ENCODE data around the gene PLEKHG3.
A peak's percentile ranks its signal among the peaks of the same experiment; 100 is the strongest.

PLEKHG3 gene

GRCh38 chr14:64700290-64700689, 3.9 kb upstream of the PLEKHG3 start:
- Histone ChIP-seq H2BK120ac (ENCODE audit: low read depth, low read length) (no peak overlapping the region), H2BK5ac (ENCODE audit: low read depth, low read length, poor library complexity, severe bottlenecking) (no peak overlapping the region), H3K4me2 (ENCODE audit: low read length, poor library complexity, severe bottlenecking) (no peak overlapping the region), H2BK12ac (ENCODE audit: low read length in 2 of 2) (no peak overlapping the region), H3K4ac (ENCODE audit: low read depth in 1 of 2, low read length in 2 of 2) (no peak overlapping the region), H2AFZ (ENCODE audit: low read depth, low read length) (no peak overlapping the region), H4K91ac (ENCODE audit: low read length) (no peak overlapping the region), H3K79me1 (replicated peaks; ENCODE audit: low read length, poor library complexity, severe bottlenecking) (no peaks in the 10 kb centered on the region), H3K9me3 (ENCODE audit: control insufficient read depth, low read length) (no peaks in the 10 kb centered on the region), H3K4me1 (ENCODE audit: control insufficient read depth, insufficient read depth, low read depth, low read length) (peaks cover 23% of the 10 kb centered on the region), H2AK5ac (ENCODE audit: low read length, severe bottlenecking) (no peak overlapping the region), H3K4me3 (ENCODE audit: insufficient read depth in 1 of 2, low read depth in 1 of 2, low read length in 2 of 2) (no peak overlapping the region), H3K36me3 (ENCODE audit: control insufficient read depth in 1 of 2, insufficient read depth in 2 of 2, low read depth in 1 of 2, low read length in 2 of 2) (no peaks in the 10 kb centered on the region), H3K27ac (ENCODE audit: low read length, poor library complexity, severe bottlenecking) (no peak overlapping the region), H3K18ac (ENCODE audit: low read depth in 1 of 2, low read length in 2 of 2) (no peak overlapping the region), H3K23ac (ENCODE audit: low read length in 2 of 2) (no peak overlapping the region), H4K8ac (ENCODE audit: low read length) (no peak overlapping the region), H3K9ac (ENCODE audit: low read length) (no peak overlapping the region), H3K27me3 (ENCODE audit: control insufficient read depth in 1 of 2, insufficient read depth in 1 of 2, low read length in 2 of 2) (peaks cover 0 to 83% of the 10 kb centered on the region in 2 experiments), H3K14ac (ENCODE audit: low read length in 2 of 2) (no peak overlapping the region), H2BK15ac (ENCODE audit: low read depth, poor library complexity, severe bottlenecking) (no peak overlapping the region)
- no peak for DNase-seq
- WGBS, result 50% methylated on average over 1 of the region's 2 CpGs

DNA sequence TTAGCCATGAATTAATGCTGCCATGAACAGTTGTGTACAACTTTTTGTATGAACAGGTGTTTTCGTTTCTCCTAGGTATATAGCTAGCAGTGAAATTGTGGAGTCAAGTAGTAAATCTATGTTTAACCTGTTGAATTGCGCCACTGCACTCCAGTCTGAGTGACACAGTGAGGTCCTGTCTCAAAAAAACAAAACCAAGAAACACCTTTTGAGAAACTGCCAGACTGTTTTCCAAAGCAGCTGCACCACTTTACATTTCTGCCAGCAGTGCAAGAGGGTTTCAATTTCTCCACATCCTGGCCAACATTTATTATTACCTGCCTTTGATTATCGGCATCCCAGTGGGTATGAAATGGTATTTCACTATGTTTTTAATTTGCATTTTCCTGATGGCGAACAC, 3.3 kb upstream of the PLEKHG3 start:
- H4K8ac ChIP-seq (ENCODE audit: low read length), result no peak overlapping the region
- no peak overlapping the region for H3K4me3 ChIP-seq (ENCODE audit: insufficient read depth in 1 of 2, low read depth in 1 of 2, low read length in 2 of 2)
- no peaks in the 10 kb centered on the region for H3K36me3 ChIP-seq (ENCODE audit: control insufficient read depth in 1 of 2, insufficient read depth in 2 of 2, low read depth in 1 of 2, low read length in 2 of 2)
- no peak overlapping the region for H2AK5ac ChIP-seq (ENCODE audit: low read length, severe bottlenecking)
- H3K27me3 ChIP-seq (ENCODE audit: control insufficient read depth in 1 of 2, insufficient read depth in 1 of 2, low read length in 2 of 2), result peaks cover 0 to 84% of the 10 kb centered on the region in 2 experiments
- no peak overlapping the region for H3K14ac ChIP-seq (ENCODE audit: low read length in 2 of 2)
- no peak overlapping the region for H3K4me2 ChIP-seq (ENCODE audit: low read length, poor library complexity, severe bottlenecking)
- H3K18ac ChIP-seq (ENCODE audit: low read depth in 1 of 2, low read length in 2 of 2), result no peak overlapping the region
- no peak overlapping the region for H2BK12ac ChIP-seq (ENCODE audit: low read length in 2 of 2)
- no peak overlapping the region for H2BK15ac ChIP-seq (ENCODE audit: low read depth, poor library complexity, severe bottlenecking)
- no peak overlapping the region for H2BK5ac ChIP-seq (ENCODE audit: low read depth, low read length, poor library complexity, severe bottlenecking)
- H2BK120ac ChIP-seq (ENCODE audit: low read depth, low read length), result no peak overlapping the region
- no peaks in the 10 kb centered on the region for H3K79me1 ChIP-seq (replicated peaks; ENCODE audit: low read length, poor library complexity, severe bottlenecking)
- no peak overlapping the region for H3K9ac ChIP-seq (ENCODE audit: low read length)
- H3K9me3 ChIP-seq (ENCODE audit: control insufficient read depth, low read length), result no peaks in the 10 kb centered on the region
- WGBS, result 97% methylated on average over 4 of the region's 4 CpGs
- H3K27ac ChIP-seq (ENCODE audit: low read length, poor library complexity, severe bottlenecking), result no peak overlapping the region
- no peak for DNase-seq
- no peak overlapping the region for H3K4ac ChIP-seq (ENCODE audit: low read depth in 1 of 2, low read length in 2 of 2)
- no peak overlapping the region for H3K23ac ChIP-seq (ENCODE audit: low read length in 2 of 2)
- H2AFZ ChIP-seq (ENCODE audit: low read depth, low read length), result no peak overlapping the region
- no peak overlapping the region for H4K91ac ChIP-seq (ENCODE audit: low read length)
- peaks cover 23% of the 10 kb centered on the region for H3K4me1 ChIP-seq (ENCODE audit: control insufficient read depth, insufficient read depth, low read depth, low read length)

DNA sequence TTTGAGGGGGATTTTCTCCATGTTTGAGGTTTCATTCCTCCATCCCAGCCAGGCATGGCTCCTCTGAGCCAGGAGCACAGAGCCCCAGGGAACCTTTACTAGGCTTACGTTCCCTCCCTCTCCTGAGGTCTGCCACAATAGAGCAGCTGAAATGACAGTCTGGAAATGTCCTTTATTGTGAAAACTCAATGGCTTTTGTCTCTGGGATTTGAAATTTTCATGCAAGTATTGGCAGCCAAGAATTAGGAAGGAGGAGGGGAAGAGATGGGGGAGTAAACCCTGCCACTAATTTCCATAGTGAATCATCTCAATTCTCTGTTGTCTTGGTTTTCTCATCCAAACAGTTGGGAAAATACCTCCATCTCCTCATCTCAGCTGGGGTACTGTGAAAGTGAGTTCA, 2.6 kb upstream of the PLEKHG3 start:
- Histone ChIP-seq H2BK120ac (ENCODE audit: low read depth, low read length) (no peak overlapping the region), H3K4me1 (ENCODE audit: control insufficient read depth, insufficient read depth, low read depth, low read length) (peaks cover 21% of the 10 kb centered on the region), H3K4me3 (ENCODE audit: insufficient read depth in 1 of 2, low read depth in 1 of 2, low read length in 2 of 2) (no peak overlapping the region), H4K91ac (ENCODE audit: low read length) (no peak overlapping the region), H3K9me3 (ENCODE audit: control insufficient read depth, low read length) (no peaks in the 10 kb centered on the region), H3K27me3 (ENCODE audit: control insufficient read depth in 1 of 2, insufficient read depth in 1 of 2, low read length in 2 of 2) (peaks cover 0 to 85% of the 10 kb centered on the region in 2 experiments), H3K36me3 (ENCODE audit: control insufficient read depth in 1 of 2, insufficient read depth in 2 of 2, low read depth in 1 of 2, low read length in 2 of 2) (no peaks in the 10 kb centered on the region), H3K9ac (ENCODE audit: low read length) (no peak overlapping the region), H3K4me2 (ENCODE audit: low read length, poor library complexity, severe bottlenecking) (no peak overlapping the region), H3K4ac (ENCODE audit: low read depth in 1 of 2, low read length in 2 of 2) (no peak overlapping the region), H3K27ac (ENCODE audit: low read length, poor library complexity, severe bottlenecking) (no peak overlapping the region), H2BK12ac (ENCODE audit: low read length in 2 of 2) (no peak overlapping the region), H3K14ac (ENCODE audit: low read length in 2 of 2) (no peak overlapping the region), H4K8ac (ENCODE audit: low read length) (no peak overlapping the region), H3K18ac (ENCODE audit: low read depth in 1 of 2, low read length in 2 of 2) (no peak overlapping the region), H3K79me1 (replicated peaks; ENCODE audit: low read length, poor library complexity, severe bottlenecking) (no peaks in the 10 kb centered on the region), H2BK15ac (ENCODE audit: low read depth, poor library complexity, severe bottlenecking) (no peak overlapping the region), H2BK5ac (ENCODE audit: low read depth, low read length, poor library complexity, severe bottlenecking) (no peak overlapping the region), H3K23ac (ENCODE audit: low read length in 2 of 2) (no peak overlapping the region), H2AFZ (ENCODE audit: low read depth, low read length) (no peak overlapping the region), H2AK5ac (ENCODE audit: low read length, severe bottlenecking) (no peak overlapping the region)
- WGBS, result 94% methylated on average over 1 of the region's 1 CpG
- DNase-seq, result no peak

DNA sequence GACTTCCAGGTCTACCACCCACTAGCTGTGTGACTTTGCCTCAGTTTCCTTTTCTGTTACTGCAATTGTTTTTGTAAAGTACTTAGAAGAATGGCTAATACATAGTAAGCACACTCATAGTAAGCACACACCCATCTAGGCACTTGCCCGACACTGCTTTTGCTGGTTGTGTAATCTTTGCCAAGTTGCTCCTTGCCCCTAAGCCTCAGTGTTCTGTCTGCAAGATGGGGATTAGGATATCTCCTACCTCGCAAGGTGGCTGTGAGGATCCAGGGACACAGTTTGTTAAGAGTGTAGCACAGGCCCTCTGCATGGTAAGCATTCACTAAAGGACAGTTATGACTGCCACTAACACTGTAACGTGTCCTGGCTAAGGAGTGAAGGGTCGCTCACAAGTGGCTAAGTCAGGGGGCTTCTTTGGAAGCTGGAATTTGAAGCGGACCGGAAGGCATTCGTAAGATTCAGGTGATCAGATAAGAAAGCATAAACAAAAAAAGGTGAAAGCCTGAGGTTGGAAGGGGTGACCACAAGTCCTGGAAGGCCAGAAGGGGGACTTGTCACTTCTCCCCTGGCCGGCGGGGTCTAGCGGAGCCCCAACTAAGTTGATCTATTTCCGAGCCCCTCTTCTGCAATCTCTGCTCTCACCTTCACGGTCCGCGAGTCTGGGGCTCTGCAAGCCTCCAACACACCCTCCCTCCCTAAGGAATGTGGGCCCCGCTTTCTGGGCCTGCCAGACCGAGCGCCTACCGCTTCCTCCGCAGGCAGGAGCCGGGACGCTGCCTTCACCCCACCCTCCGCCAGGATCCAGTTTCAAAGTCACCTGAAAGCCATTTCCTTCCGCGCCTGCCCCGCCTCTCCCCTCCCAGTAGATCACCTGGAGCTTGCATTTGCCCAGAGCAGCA, 1.5 kb upstream of the PLEKHG3 start:
- H3K4me1 ChIP-seq (ENCODE audit: control insufficient read depth, insufficient read depth, low read depth, low read length), result peaks cover 24% of the 10 kb centered on the region
- H2BK15ac ChIP-seq (ENCODE audit: low read depth, poor library complexity, severe bottlenecking), result peak overlapping the region; percentile 60
- H2AFZ ChIP-seq (ENCODE audit: low read depth, low read length), result no peak overlapping the region
- no peak overlapping the region for H4K8ac ChIP-seq (ENCODE audit: low read length)
- H2BK12ac ChIP-seq (ENCODE audit: low read length in 2 of 2), result peak overlapping the region; percentile 38 to 45
- H3K27ac ChIP-seq (ENCODE audit: low read length, poor library complexity, severe bottlenecking), result no peak overlapping the region
- H3K4ac ChIP-seq (ENCODE audit: low read depth in 1 of 2, low read length in 2 of 2), result peak overlapping the region in 1 of 2 experiments; percentile 32
- no peak overlapping the region for H3K14ac ChIP-seq (ENCODE audit: low read length in 2 of 2)
- peak overlapping the region; percentile 33 for H2AK5ac ChIP-seq (ENCODE audit: low read length, severe bottlenecking)
- H3K4me3 ChIP-seq (ENCODE audit: insufficient read depth in 1 of 2, low read depth in 1 of 2, low read length in 2 of 2), result no peak overlapping the region
- no peak for DNase-seq
- peaks cover 0 to 84% of the 10 kb centered on the region in 2 experiments for H3K27me3 ChIP-seq (ENCODE audit: control insufficient read depth in 1 of 2, insufficient read depth in 1 of 2, low read length in 2 of 2)
- H3K9ac ChIP-seq (ENCODE audit: low read length), result no peak overlapping the region
- H3K23ac ChIP-seq (ENCODE audit: low read length in 2 of 2), result no peak overlapping the region
- H3K18ac ChIP-seq (ENCODE audit: low read depth in 1 of 2, low read length in 2 of 2), result no peak overlapping the region
- peak overlapping the region; percentile 57 for H3K4me2 ChIP-seq (ENCODE audit: low read length, poor library complexity, severe bottlenecking)
- peak overlapping the region; percentile 36 for H2BK5ac ChIP-seq (ENCODE audit: low read depth, low read length, poor library complexity, severe bottlenecking)
- 33% methylated on average over 25 of the region's 25 CpGs for WGBS
- no peaks in the 10 kb centered on the region for H3K36me3 ChIP-seq (ENCODE audit: control insufficient read depth in 1 of 2, insufficient read depth in 2 of 2, low read depth in 1 of 2, low read length in 2 of 2)
- H4K91ac ChIP-seq (ENCODE audit: low read length), result no peak overlapping the region
- no peaks in the 10 kb centered on the region for H3K9me3 ChIP-seq (ENCODE audit: control insufficient read depth, low read length)
- H3K79me1 ChIP-seq (replicated peaks; ENCODE audit: low read length, poor library complexity, severe bottlenecking), result no peaks in the 10 kb centered on the region
- peak overlapping the region; percentile 11 for H2BK120ac ChIP-seq (ENCODE audit: low read depth, low read length)
